Adrenal gland (tissue), 5 donors: ENCODE data around the gene CABS1.

Experiments
- CTCF ChIP-seq, 6 experiments: fragments of 450-650 bp in 4 of 6; fragments of 200-600 bp in 2 of 6; sonication (generic) in 1 of 6; IDR thresholded peaks; 1 replicate in 5 of 6; 2 replicates in 1 of 6; pipeline versions ENCODE4 v1.5.1 to v1.8.0; 2016 to 2021; ENCODE audit warnings: antibody characterized with exemption in 6 of 6, mild to moderate bottlenecking in 2 of 6, moderate library complexity in 1 of 6
- POLR2A ChIP-seq, 2 donors: fragments of 450-650 bp; IDR thresholded peaks; one replicate each; pipeline ENCODE4 v1.6.1; 2017; ENCODE audit warnings: antibody characterized with exemption in 2 of 2, mild to moderate bottlenecking in 2 of 2, moderate library complexity in 1 of 2
- donor health status: DM: no; HTN: no; CAD: no.

GRCh38 chr4:70300215-70300614 lies 34.6 kb upstream of the CABS1 start:
- no peak for TF ChIP-seq POLR2A (IDR thresholded peaks at IDR 0.05)
- no peak for TF ChIP-seq CTCF (IDR thresholded peaks at IDR 0.05)
